Activated naive CD8-positive, alpha-beta T cell treated with anti-CD3 and anti-CD28 coated beads for 36 hours (primary cell): Measurements from ENCODE around the gene BMP2K. TPM values are rescaled to one million over a fixed set of nuclear protein-coding genes. Genes with fewer than 3 reads are reported as not detected.
A peak's percentile ranks its signal among the peaks of the same experiment; 100 is the strongest.
"Not testable (repeated sequence)": the region's sequence is repeated elsewhere in the genome, so short reads cannot be mapped to it uniquely, and the experiment has no call there.

Source experiments
- DNase-seq: peaks from one replicate; pipeline ENCODE4 v3.0.0; 2021
- H3K27ac Mint-ChIP-seq: one replicate; pipeline ENCODE4 v1.8.0; 2022; ENCODE audit warnings: mild to moderate bottlenecking, moderate library complexity, mixed read lengths
- H3K27me3 Mint-ChIP-seq: one replicate; pipeline ENCODE4 v1.8.0; 2022; ENCODE audit warnings: mild to moderate bottlenecking, mixed read lengths
- H3K36me3 Mint-ChIP-seq: one replicate; pipeline ENCODE4 v1.8.0; 2021; ENCODE audit warnings: mild to moderate bottlenecking, mixed read lengths
- H3K4me1 Mint-ChIP-seq: one replicate; pipeline ENCODE4 v1.8.0; 2021; ENCODE audit warnings: mixed read lengths
- H3K4me3 Mint-ChIP-seq: one replicate; pipeline ENCODE4 v1.8.0; 2022; ENCODE audit warnings: mild to moderate bottlenecking, moderate library complexity, mixed read lengths
- H3K9me3 Mint-ChIP-seq: one replicate; pipeline ENCODE4 v1.8.0; 2022; ENCODE audit warnings: mixed read lengths
- total RNA-seq, 2 experiments: library from RNA; stranded (reverse); gene quantifications; one replicate each; pipeline ENCODE4 v1.2.3, GENCODE V29; 2021

The BMP2K gene
- total RNA-seq, 2 experiments from 2014 or later = 18.1 to 19.3 TPM

DNA sequence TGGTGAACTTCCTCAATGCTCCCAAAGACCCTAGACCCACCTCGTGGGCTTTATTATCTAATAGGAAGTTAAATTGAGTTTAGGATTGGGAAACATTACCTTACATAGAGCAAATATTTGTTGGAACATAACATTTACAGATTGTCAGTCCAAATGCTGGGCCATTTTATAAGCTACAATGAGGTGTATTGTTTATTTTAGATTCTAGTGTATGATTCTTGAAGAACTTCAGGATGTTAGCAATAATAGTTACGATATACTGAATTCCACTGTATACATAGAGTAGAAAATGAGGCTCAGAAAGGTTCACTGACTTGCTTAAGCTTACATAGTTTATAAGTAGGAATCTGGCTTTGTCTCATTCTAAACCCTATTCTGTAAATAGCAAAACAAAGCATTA is 125.7 kb downstream of the BMP2K start:
- Mint-ChIP-seq H3K4me1 (peaks cover 2% of the 10 kb centered on the region), H3K9me3 (no peaks in the 10 kb centered on the region), H3K27me3 (no peaks in the 10 kb centered on the region), H3K27ac (no peak overlapping the region), H3K4me3 (no peak overlapping the region), H3K36me3 (peaks cover 8% of the 10 kb centered on the region)
- DNase-seq = no peak

DNA sequence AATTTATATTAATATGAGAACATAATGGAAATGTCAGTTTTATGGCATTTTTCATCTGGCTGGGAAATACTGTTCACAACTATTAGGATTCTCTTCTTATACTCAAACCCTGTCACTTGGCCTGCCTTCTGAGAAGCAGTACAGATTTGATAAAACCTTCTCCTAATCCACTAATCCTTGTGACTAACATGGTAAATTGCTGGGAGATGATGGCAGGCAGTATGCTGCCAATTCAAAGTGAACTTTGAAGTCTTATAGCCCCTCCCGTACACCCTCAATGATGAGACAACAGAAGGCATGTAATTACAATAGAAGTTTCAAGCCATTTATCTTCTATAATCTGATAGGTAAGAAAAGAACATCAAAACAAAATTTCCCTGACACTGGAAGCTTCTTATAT is 126.1 kb downstream of the BMP2K start:
- DNase-seq = no peak
- Mint-ChIP-seq H3K4me3 (no peak overlapping the region), H3K27me3 (no peaks in the 10 kb centered on the region), H3K27ac (no peak overlapping the region), H3K4me1 (peaks cover 2% of the 10 kb centered on the region), H3K9me3 (no peaks in the 10 kb centered on the region), H3K36me3 (peaks cover 8% of the 10 kb centered on the region)

DNA sequence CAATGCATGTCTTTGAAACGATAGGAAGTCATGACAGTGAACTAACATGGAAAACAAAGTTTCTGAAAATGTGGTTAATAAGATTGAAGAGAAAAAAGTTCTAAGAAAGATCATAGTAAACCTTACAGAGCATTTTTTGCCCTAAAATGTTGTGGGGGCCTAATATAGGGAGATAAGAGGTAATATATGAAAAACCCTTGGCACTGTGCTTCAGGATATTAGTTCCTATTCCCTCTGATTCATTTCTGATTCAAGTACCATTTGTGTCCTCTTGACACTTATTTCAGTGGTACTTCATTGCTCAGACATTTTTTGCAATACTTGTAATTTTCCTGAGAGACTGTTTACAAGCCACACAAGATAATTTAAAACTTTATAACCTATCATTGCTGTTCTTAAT is 128.0 kb downstream of the BMP2K start:
- H3K9me3 Mint-ChIP-seq = no peaks in the 10 kb centered on the region
- DNase-seq = no peak
- H3K36me3 Mint-ChIP-seq = peaks cover 3% of the 10 kb centered on the region
- no peak overlapping the region for H3K4me3 Mint-ChIP-seq
- no peak overlapping the region for H3K27ac Mint-ChIP-seq
- H3K27me3 Mint-ChIP-seq = no peaks in the 10 kb centered on the region
- H3K4me1 Mint-ChIP-seq = peaks cover 2% of the 10 kb centered on the region

DNA sequence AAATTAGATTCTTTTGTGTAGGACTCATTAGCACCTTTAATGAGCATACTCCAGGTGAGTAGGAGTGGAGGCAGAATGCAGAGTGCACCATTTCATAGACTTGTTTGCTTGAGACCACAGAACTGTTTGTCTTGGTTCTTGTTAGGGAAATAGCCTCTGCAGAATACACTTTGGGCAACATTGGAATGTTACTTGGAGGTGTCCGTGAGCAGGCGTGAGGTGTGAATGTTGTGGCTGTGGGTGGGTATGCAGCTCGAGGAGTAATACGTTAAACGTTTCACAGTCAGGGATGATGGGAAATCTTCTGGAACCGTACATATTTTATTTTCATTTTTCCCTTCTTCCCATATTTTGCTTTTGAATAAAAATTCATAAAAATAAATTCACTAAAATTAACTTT is 131.5 kb downstream of the BMP2K start:
- Mint-ChIP-seq H3K27ac (no peak overlapping the region), H3K27me3 (no peaks in the 10 kb centered on the region), H3K36me3 (peaks cover 22% of the 10 kb centered on the region), H3K4me3 (no peak overlapping the region), H3K9me3 (no peaks in the 10 kb centered on the region), H3K4me1 (peaks cover 2% of the 10 kb centered on the region)
- no peak for DNase-seq

DNA sequence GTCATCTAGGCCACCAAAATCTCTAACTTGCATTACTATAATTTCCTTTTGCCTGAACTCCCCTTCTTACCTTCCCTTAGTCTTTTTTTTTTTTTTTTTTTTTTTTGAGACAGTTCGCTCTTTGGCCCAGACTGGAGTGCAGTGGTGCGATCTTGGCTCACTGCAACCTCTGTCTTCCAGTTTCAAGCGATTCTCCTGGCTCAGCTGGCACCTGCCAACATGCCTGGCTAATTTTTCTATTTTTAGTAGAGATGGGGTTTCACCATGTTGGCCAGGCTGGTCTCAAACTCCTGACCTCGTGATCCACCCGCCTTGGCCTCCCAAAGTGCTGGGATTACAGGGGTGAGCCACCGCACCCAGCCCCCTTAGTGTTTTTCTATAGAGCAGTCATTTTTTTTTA is 132.8 kb downstream of the BMP2K start:
- not testable (repeated sequence) for H3K27ac Mint-ChIP-seq, H3K9me3 Mint-ChIP-seq, H3K27me3 Mint-ChIP-seq, DNase-seq, H3K4me1 Mint-ChIP-seq, H3K4me3 Mint-ChIP-seq
- peaks cover 22% of the 10 kb centered on the region for H3K36me3 Mint-ChIP-seq

DNA sequence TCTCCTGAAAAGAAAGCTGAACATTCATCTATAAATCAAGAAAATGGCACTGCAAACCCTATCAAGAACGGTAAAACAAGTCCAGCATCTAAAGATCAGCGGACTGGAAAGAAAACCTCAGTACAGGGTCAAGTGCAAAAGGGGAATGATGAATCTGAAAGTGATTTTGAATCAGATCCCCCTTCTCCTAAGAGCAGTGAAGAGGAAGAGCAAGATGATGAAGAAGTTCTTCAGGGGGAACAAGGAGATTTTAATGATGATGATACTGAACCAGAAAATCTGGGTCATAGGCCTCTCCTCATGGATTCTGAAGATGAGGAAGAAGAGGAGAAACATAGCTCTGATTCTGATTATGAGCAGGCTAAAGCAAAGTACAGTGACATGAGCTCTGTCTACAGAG is 134.5 kb downstream of the BMP2K start:
- Mint-ChIP-seq H3K4me3 (no peak overlapping the region), H3K4me1 (peaks cover 2% of the 10 kb centered on the region), H3K27me3 (no peaks in the 10 kb centered on the region), H3K27ac (no peak overlapping the region), H3K36me3 (peaks cover 22% of the 10 kb centered on the region), H3K9me3 (no peaks in the 10 kb centered on the region)
- no peak for DNase-seq

DNA sequence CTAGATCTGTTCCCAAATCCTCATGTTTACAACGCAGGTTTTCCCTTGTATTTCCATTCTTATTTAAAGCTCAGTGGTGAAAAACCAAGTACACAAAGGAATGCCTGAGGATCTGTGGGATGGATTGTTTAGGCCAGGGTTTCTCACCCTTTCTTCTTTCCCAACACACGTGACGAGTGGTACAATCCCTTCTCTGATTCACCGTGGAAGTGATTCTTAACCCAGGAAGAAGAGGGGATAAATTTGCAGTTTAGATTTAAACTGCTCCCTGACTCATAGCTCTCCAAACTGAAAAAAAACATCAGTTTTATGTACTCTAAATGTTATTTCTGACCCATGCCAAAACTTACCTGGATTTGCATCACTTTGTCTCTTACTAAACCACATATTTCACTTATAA is 146.1 kb downstream of the BMP2K start:
- no peak for DNase-seq
- H3K36me3 Mint-ChIP-seq = peaks cover 4% of the 10 kb centered on the region
- no peak overlapping the region for H3K4me3 Mint-ChIP-seq
- no peak overlapping the region for H3K27ac Mint-ChIP-seq
- no peaks in the 10 kb centered on the region for H3K9me3 Mint-ChIP-seq
- H3K27me3 Mint-ChIP-seq = no peaks in the 10 kb centered on the region
- H3K4me1 Mint-ChIP-seq = peaks cover 3% of the 10 kb centered on the region

DNA sequence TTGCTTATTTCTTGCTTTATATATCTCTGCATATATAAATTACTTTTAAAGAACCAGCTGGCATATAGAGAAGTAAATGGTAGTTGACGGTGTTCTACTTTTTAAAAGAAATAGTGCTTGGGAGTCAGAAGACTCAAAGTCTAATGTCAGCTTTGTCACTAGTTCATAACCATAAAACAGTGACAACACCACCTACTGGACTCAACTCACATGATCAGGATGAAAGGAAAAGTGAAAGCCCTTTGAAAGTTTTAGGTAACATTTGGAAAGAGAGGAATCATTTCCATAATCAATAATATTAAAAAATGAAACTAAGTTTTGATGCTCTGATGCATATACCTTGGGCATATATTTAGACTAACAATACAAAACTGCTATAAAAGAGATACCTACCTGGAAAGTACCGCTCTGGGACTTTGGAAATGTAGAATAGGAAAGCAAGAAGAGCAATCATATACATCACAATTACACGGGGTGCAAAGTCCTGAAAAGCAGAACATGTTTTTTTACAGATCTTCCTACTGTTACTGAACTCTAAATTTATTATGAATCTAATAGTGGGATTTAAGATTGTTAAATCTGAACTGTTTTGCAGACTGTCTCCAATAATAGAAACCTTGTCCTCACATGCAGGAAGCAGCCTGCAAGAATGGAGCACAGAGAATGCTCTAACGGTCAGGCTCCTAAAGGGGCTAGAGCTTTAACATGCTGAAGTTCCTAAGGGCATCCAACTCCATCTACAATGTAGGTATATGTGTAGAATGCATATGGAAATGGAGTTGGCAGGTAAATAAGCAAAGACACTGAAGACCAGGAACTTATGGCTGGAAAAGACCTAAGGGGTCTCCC is 147.5 kb downstream of the BMP2K start:
- no peak for DNase-seq
- H3K27ac Mint-ChIP-seq = no peak overlapping the region
- H3K36me3 Mint-ChIP-seq = peaks cover 6% of the 10 kb centered on the region
- H3K27me3 Mint-ChIP-seq = no peaks in the 10 kb centered on the region
- peaks cover 3% of the 10 kb centered on the region for H3K4me1 Mint-ChIP-seq
- H3K4me3 Mint-ChIP-seq = no peak overlapping the region
- no peaks in the 10 kb centered on the region for H3K9me3 Mint-ChIP-seq

DNA sequence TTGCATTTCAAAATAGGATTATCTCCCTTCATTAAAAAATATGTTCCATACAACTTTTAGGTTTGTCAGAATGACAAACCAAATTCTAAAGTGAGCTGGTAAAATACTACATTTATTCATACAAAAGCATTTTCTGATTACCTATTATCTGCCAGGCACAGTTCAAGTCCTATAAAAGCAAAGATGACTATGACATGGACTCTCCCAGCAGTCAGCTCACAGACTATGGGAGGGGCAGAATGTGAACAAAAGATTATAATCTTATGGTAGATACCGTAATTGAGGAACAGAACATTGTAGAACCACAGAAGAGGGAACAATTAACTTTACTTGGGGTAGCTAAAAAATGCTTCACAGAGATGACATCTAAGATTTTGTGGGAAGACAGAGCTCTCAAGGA is 150.7 kb downstream of the BMP2K start:
- no peaks in the 10 kb centered on the region for H3K27me3 Mint-ChIP-seq
- no peak overlapping the region for H3K4me3 Mint-ChIP-seq
- DNase-seq = no peak
- H3K27ac Mint-ChIP-seq = no peak overlapping the region
- peaks cover 10% of the 10 kb centered on the region for H3K36me3 Mint-ChIP-seq
- peaks cover 3% of the 10 kb centered on the region for H3K4me1 Mint-ChIP-seq
- no peaks in the 10 kb centered on the region for H3K9me3 Mint-ChIP-seq

DNA sequence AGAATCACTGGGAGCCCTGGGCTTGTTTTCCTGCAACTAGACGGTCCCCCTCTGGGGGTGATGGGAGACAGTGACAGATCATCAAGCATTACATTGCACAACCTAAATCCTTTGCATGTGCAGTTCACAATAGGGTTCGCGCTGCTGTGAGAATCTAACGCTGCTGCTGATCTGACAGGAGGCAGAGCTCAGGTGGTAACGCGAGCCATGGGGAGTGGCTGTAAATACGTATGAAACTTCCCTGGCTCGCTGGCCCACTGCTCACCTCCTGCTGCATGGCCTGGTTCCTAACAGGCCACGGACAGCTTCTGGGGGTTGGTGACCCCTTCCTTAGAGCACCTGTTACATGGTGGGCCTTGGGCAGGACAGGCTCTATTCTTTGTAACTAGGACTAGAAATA is 152.7 kb downstream of the BMP2K start:
- H3K4me3 Mint-ChIP-seq = no peak overlapping the region
- DNase-seq = no peak

DNA sequence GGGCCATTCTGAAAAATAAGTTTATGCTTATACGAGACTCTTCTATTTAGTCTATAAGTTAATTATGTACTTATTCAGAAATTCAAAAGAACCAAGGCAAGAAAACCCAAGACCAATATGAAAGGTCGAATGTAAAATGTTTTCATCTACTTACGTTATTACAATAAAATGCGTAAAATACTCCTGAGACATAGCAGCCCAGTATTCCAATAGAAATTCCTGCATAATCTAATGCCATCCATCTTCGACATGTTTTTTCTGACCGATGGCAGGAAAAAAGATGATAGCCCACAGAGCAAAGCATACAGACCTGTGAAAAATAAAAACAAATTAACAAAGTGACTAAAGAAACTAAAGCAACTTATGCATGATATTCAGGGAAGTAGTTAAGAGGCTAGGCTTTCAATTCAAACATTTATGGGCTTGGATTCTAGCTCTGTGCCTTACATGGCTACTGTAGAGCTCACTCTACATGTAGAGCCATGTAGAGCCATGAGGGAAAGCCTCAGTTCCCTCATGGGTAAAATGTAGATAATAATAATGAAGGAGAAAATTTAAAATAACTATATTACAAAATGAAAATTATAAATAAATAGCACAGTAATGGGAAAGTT is 154.0 kb downstream of the BMP2K start:
- no peaks in the 10 kb centered on the region for H3K9me3 Mint-ChIP-seq
- H3K4me1 Mint-ChIP-seq = peaks cover 1% of the 10 kb centered on the region
- no peak overlapping the region for H3K27ac Mint-ChIP-seq
- DNase-seq = no peak
- H3K36me3 Mint-ChIP-seq = peaks cover 7% of the 10 kb centered on the region
- no peak overlapping the region for H3K4me3 Mint-ChIP-seq
- H3K27me3 Mint-ChIP-seq = no peaks in the 10 kb centered on the region

More for the DNA sequence above, 152.7 kb downstream of the BMP2K start:
- Mint-ChIP-seq H3K27ac (no peak overlapping the region), H3K27me3 (no peaks in the 10 kb centered on the region), H3K4me1 (peaks cover under 1% of the 10 kb centered on the region), H3K36me3 (peaks cover 10% of the 10 kb centered on the region), H3K9me3 (no peaks in the 10 kb centered on the region)

DNA sequence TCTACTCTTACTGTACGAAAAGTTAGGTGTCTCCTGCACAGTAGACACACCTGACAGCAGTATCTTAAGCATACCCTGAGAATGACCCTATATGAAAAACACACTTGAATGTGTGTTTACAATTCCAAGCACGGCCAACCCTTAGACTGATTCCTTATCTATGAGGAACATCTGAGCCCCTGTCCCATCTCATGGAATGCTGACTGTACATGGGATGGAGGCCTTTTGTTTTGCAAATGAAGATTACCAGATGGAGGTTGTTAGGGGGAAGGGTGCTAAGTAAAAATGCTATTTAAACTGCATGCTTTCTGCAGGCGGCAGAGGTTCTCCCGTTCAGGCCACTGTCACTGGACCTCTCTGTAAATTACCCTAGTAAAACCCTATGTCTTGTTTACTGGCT is 160.8 kb downstream of the BMP2K start:
- H3K4me3 Mint-ChIP-seq = no peak overlapping the region

DNA sequence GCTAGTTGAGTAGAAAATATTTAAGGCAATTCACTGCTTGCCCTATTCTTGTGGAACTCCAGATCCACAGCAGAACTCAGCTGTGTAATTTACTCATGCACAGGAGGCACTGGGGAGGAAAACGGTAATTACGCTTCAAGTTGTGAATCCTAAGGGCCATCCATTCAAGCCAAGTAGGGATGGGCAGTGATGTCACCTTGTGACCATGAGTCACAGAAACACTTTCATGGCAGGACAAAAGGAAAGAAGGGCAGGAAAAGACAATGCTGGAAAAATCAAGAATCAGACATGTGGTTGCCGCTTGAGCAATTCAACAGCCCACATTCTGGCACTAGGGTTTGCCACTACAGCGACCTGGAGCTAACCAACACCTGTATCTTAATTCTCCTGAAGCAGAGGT is 161.7 kb downstream of the BMP2K start:
- H3K36me3 Mint-ChIP-seq = peaks cover 7% of the 10 kb centered on the region
- H3K9me3 Mint-ChIP-seq = no peaks in the 10 kb centered on the region
- peak overlapping the region; percentile 52 for H3K4me3 Mint-ChIP-seq
- peaks cover 29% of the 10 kb centered on the region for H3K4me1 Mint-ChIP-seq
- H3K27me3 Mint-ChIP-seq = peaks cover 8% of the 10 kb centered on the region
- no peak for DNase-seq
- H3K27ac Mint-ChIP-seq = no peak overlapping the region

More for the DNA sequence above, 160.8 kb downstream of the BMP2K start:
- Mint-ChIP-seq H3K36me3 (peaks cover 7% of the 10 kb centered on the region), H3K4me1 (peaks cover 29% of the 10 kb centered on the region), H3K27me3 (peaks cover 2% of the 10 kb centered on the region), H3K9me3 (no peaks in the 10 kb centered on the region), H3K27ac (no peak overlapping the region)
- no peak for DNase-seq

DNA sequence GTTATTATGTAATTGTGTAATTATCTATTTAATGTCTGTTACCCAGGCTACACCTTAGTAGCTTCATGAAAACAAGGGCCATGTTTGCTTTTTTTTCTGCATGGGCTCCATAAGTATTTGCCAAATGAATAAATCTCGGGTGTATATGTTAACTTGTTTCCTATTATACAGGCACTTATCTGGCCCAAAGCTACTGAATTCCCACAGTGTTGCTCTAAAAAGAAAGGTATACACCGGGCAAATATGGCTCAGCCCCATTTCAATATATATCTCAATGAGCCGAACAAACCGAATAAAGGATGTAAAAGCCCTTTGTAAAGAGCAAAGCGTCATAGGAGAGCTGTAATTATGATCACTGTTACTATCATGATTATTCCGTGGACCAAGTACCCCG is 162.3 kb downstream of the BMP2K start:
- Mint-ChIP-seq H3K27ac (peak overlapping the region; percentile 66), H3K4me1 (peaks cover 29% of the 10 kb centered on the region), H3K27me3 (peaks cover 13% of the 10 kb centered on the region), H3K36me3 (peaks cover 7% of the 10 kb centered on the region), H3K4me3 (peak overlapping the region; percentile 96), H3K9me3 (no peaks in the 10 kb centered on the region)
- no peak for DNase-seq

DNA sequence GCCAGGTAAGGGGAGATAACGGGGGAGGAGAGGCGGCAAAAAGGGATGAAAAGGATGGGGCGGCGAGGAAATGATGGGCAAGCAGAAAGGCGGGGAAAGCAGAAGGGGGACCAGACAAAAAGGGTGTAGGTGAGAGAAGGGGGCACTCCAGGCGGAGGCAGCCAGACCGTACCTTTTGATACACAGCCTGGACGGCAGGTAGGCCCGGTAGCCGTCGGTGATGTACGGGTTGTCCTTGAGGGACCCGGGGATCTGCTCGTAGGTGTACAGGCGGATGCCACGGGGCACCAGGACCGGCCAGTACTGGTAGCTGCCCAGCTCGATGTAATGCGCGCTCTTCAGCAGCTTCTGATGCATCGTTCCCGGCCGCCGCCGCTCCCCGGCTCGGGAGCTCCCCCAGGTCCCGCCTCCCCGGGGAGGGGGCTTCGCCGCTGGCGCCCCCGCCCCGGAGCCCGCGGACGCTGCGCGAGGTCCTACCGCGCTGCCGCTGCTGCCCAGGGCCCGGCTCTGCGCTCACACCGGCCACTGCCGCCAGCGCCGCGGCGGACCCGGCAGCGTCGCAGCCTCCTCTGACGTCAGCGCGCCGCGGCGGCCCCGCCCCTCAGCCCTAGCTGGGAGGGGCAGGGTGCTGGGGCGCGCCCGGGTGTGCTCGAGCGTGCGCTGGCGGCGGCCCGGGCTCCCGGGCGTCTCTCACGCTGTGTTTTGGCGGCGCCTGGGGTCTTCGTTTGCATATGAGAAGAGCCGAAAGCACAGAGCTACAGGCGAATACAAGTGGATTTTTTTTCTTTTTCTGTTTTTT is 162.9 kb downstream of the BMP2K start, which contains the start of gene PAQR3:
TSS of gene PAQR3 (minus strand) at position 571 of the 799 bp plus-strand sequence. CDS start at position 357, 214 bp downstream.
- no peaks in the 10 kb centered on the region for H3K9me3 Mint-ChIP-seq
- H3K4me3 Mint-ChIP-seq = peak within 1 kb of the TSS; percentile 96
- peaks cover 7% of the 10 kb centered on the region for H3K36me3 Mint-ChIP-seq
- peak within 1 kb of the TSS; percentile 67 for H3K27ac Mint-ChIP-seq
- H3K4me1 Mint-ChIP-seq = peaks cover 29% of the 10 kb centered on the region
- peak; percentile 91 for DNase-seq
- H3K27me3 Mint-ChIP-seq = peaks cover 19% of the 10 kb centered on the region
